Effector CD8-positive, alpha-beta T cell (primary cell): ENCODE data around the gene WBP4.
"Not testable (repeated sequence)": the region's sequence is repeated elsewhere in the genome, so short reads cannot be mapped to it uniquely, and the experiment has no call there.

Source experiments
- DNase-seq: peaks from one replicate; lab custom pipeline; 2025; lab: John Stamatoyannopoulos, UW

WBP4 gene

GRCh38 chr13:41079725-41080124 is 18.4 kb downstream of the WBP4 start:
- DNase-seq, result no peak

DNA sequence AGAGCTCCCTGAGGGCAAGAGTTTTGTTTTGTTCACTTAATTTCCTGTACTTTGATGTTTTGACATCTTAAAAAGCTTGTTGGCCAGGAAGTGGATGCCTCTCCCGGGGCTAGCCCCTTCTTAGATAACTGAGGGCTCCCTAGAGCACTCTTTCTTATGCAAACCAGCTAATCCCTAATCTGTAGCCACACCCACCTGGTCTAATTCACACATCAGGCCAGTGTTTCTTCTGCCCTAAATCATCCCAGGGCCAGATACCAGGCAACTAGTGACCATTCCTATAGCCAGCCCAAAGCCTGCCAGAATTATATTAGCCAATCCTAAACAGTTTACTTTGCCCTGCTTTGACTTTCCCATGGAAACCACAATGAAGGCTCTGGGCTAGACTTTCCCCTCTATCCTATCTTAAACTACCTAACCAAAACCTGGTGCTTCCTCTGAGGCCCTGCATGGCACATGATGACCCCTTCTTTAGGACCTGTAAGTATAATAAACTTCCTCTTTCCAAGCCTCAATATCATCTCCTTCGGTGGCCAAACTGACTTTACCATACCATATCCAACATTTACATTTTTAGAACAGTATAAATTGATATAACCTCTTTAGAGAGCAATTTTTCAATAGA is 24.8 kb downstream of the WBP4 start:
- no peak for DNase-seq

DNA sequence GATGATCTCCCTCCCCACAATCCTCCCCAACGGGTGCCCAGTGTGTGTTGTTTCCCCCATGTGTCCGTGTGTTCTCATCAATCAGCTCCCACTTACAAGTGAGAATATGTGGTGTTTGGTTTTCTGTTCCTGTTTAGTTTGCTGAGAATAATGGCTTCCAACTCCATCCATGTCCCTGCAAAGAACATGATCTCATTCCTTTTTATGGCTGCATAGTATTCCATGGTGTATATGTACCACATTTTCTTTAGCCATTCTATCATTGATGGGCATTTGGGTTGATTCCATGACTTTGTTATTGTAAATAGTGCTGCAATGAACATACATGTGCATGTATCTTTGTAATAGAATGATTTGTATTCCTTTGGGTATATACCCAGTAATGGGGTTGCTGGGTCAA is 34.4 kb downstream of the WBP4 start:
- not testable (repeated sequence) for DNase-seq

- no peak for DNase-seq
These were observed 37.5 kb downstream of the WBP4 start for GRCh38 chr13:41098761-41099160.

- no peak for DNase-seq
These were observed 38.7 kb downstream of the WBP4 start for GRCh38 chr13:41099986-41100385.

DNA sequence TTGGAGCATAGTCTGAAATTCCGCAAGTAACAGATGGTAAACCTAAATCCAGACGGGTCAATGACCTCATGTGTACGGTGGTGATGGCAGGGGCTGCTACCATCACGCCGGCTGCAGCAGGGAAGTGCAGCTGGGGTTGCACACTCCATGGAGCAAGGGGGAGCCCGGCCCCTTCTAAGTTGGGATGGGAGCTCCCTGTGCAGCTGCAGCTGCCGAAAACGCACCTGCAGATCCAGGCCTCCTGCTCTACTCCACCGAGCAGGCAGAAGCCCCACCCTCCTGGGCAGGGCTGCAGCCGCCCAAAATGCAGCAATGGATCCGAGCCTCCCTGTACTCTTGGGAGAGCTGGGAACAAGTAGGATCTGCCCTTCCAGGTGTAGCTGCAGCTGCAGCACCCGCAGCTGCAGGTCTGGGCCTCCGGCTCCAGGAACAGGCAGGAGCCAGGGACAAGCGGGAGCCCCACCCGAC is 45.8 kb downstream of the WBP4 start:
- no peak for DNase-seq

DNA sequence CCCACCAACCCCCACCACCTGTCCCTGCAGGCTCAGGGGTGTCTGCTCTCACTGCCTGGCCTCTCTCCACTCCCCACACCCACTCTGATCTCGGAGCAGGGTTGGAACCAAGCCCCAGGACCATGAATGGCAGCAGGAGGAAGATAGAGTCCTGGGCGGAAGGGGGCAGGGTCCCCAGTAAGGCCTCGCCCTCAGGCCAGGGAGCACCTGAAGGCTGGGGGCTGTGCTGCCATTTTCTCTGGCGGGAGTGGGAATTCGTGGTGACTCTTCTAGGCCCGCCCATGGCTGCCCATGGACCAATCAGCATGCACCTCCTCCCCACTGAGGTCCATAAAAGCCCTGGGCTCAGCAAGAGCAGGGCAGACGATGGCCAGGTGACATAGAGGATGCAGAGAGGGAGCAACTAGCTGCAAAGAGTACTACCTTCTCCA is 46.3 kb downstream of the WBP4 start:
- DNase-seq, result no peak

DNA sequence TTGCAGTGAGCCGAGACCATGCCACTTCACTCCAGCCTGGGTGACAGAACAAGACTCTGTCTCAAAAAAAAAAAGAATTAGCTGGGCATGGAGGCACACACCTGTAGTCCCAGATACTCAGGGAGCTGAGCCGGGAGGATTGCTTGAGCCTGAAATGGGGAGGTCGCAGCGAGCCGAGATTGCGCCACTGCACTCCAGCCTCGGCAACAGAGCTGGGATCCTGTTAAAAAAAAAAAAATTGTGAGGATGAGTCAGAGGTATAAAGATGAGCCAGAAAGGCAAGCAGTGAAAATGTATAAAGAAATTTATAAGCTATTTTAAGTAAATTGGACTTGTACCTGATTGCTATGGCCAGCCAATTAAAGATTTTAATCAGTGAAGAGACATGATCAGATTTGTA is 50.1 kb downstream of the WBP4 start:
- DNase-seq, result no peak

GRCh38 chr13:41117869-41118268 is 56.6 kb downstream of the WBP4 start:
- no peak for DNase-seq

- no peak for DNase-seq
These were observed 61.5 kb downstream of the WBP4 start for GRCh38 chr13:41122838-41123237.

GRCh38 chr13:41127701-41128100 is 66.4 kb downstream of the WBP4 start:
- DNase-seq, result no peak

- DNase-seq, result no peak
These were observed 69.0 kb downstream of the WBP4 start for GRCh38 chr13:41130356-41130755.

DNA sequence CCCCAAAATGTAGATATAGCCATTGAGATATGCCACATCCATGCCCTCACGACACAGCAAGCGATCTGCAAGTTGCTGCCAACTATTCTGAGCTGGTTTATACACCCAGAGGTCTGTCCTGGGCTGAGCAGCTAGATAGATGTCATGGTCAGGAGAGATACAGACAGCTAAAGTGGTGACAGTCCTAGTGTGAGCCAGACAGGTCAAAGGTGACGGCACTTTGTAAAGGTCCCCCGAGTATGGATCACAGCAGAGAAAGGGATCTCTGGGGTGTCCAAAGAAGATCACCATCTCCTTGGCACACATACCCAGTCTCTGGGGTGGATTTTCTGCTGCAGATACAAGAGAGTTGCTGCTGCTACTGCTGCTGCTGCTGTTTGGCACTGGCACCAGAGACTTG is 69.9 kb downstream of the WBP4 start:
- not testable (repeated sequence) for DNase-seq

DNA sequence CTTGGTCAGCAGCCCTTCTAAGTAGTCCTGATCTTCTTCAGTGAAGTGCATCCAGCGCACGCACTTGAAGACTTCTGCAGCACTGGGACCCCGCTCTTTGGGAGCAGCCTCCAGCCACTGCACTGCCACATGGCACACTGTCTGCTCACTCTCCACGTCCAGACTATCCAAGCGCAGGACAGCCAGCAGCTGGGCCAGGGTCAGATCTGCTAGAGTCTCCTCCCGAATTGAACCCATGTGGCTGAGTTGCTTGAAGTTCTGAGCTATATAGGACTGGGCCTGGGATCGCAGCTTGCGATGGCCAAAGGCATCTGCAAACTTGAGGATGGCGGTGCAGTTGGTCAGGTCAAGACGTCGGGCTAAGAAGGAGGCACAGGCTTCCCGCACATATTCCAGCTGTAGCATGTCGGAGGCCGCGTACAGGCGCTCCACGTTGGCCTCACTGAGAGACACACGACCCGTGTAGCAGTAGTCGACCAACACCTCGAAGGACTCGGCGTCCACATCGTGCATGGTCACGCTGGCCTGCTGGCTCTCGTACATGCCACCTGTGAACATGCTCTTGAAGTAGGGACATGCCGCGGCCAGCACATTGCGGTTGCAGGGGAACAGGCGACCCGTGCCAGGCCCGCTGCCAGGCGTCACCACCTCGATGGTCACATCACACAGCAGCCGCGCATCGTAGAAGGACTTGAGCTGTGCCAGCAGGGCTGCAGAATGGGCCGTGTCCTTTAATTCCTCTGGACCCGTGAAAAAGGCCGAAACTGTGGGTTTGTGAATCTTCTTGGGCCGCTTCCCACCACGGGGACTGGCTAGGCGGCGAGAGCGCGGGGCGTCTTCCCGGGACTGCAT is 70.6 kb downstream of the WBP4 start:
- DNase-seq, result not testable (repeated sequence)

GRCh38 chr13:41132512-41133152 is 71.3 kb downstream of the WBP4 start, which contains the start of gene KBTBD6:
TSS of gene KBTBD6 (minus strand) at chr13:41132802. CDS start at chr13:41132511, 291 bp downstream.
- DNase-seq, result peak; percentile 88
